Thoracic aorta (tissue), 2 donors: ENCODE results near the gene SRGAP2C. TPM values are rescaled to one million over a fixed set of nuclear protein-coding genes. Genes with fewer than 3 reads are reported as not detected.
"Not testable (repeated sequence)": the region's sequence is repeated elsewhere in the genome, so short reads cannot be mapped to it uniquely, and the experiment has no call there.

Experiments
- ATAC-seq: fragments of 150-250 bp; one replicate; pipeline ENCODE4 v1.8.0; 2017; ENCODE audit warnings: low read depth; ENCODE audit not compliant: insufficient number of reproducible peaks, low FRiP score
- DNase-seq: peaks from one replicate; pipeline ENCODE4 v3.0.0-alpha.2; 2020; ENCODE audit warnings: low spot score
- H3K27ac ChIP-seq, 2 donors: fragments of 200-600 bp; sonication (generic); 1 replicate in 1 of 2; 2 replicates in 1 of 2; pipeline ENCODE4 v1.5.1; 2016; ENCODE audit warnings: mild to moderate bottlenecking in 2 of 2, moderate library complexity in 2 of 2
- H3K27me3 ChIP-seq: fragments of 200-600 bp; sonication (generic); replicated peaks from 2 replicates; pipeline ENCODE4 v1.6.0; 2016; ENCODE audit warnings: mild to moderate bottlenecking; ENCODE audit not compliant: insufficient read depth
- H3K36me3 ChIP-seq: fragments of 200-600 bp; sonication (generic); one replicate; pipeline ENCODE4 v1.5.1; 2016
- H3K4me1 ChIP-seq, 2 donors: fragments of 200-600 bp; sonication (generic); 1 replicate in 1 of 2; 2 replicates in 1 of 2; pipeline versions ENCODE4 v1.5.1 to v1.6.0; 2016; ENCODE audit warnings: low read depth in 2 of 2, mild to moderate bottlenecking in 1 of 2; ENCODE audit not compliant: control insufficient read depth in 1 of 2
- H3K4me3 ChIP-seq: fragments of 200-600 bp; sonication (generic); 2 replicates; pipeline ENCODE4 v1.5.1; 2016; ENCODE audit warnings: mild to moderate bottlenecking
- H3K9me3 ChIP-seq: fragments of 200-600 bp; sonication (generic); 2 replicates; pipeline ENCODE4 v1.5.1; 2016
- total RNA-seq, 2 donors: library from RNA; depleted of rRNA; stranded (reverse); fragments of >200 nt; gene quantifications; one replicate each; pipeline versions ENCODE4 v1.1.0 to v1.2.3, GENCODE V29; 2016

The SRGAP2C gene
- total RNA-seq, 2 donors from 2014 or later = 19.1 to 27.7 TPM

DNA sequence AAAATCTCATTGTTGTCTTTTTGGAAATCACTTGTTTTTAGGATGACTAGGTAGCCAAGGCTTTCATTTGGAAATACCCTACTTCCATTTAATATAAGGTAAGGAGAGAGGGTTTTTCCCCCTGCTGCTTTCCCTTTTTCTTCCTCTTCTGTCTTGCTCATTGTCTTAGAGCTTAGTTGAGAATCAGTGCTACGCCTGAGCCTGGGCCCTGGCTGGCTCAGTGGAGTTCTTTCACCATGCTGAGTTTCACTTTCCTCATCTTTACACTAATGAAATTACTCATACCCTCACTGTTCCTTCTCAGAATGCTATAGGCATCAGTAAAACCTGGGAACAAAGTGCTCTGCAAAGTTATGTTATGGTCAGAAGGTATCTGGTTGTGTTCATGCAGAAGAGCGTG is 154.8 kb downstream of the SRGAP2C start:
- not testable (repeated sequence) for H3K4me3 ChIP-seq, H3K27ac ChIP-seq, ATAC-seq, H3K9me3 ChIP-seq, H3K4me1 ChIP-seq, H3K27me3 ChIP-seq, H3K36me3 ChIP-seq, DNase-seq

DNA sequence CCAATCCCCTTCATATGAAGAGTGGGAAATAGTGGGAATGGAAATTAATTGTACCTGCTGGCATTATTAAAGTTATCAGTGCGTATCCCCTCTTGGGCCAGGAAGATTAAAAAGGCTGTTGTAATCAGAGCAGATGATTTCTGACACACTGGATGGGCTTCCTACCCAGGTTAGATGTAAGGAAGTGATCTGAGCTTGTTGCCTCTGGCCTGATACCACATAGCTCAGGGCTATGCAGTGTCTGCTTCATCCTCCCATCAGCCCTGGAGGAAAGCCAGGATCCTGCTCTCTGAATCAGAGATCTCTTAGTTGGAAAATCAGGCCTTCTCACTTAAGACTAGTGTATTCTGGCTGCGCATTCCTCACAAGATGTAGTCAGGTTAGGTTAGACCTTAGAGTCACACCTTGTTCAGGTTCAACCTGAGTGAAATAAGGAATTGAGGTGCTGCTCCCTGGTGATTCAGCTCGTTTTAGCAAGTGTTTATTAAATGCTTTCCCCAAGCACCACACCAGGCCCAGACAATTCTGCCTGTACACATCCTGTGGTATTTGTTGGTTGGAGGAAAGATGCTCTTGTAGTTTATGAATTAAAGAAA is 158.6 kb downstream of the SRGAP2C start:
- not testable (repeated sequence) for H3K27me3 ChIP-seq, H3K4me1 ChIP-seq, ATAC-seq, H3K4me3 ChIP-seq, H3K36me3 ChIP-seq, H3K9me3 ChIP-seq, H3K27ac ChIP-seq, DNase-seq

DNA sequence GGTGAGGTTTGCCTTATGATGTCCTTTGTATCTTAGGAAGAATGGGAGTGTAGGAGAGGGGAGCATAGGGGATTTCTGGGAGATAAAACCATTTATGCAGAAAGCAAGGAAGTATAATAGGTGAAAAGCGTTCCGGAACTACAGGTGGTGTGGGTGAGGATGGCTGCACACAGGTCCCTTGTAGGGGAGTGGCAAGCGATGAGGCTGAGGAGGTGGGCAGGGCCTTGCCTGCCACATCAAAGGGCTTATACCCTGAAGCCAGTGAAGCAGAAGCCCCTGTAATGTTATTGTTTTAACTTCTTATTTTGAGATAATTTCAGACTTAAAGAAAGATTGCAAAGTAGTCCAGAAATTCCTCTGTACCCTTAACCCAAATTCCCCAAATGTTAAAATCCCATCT is 159.6 kb downstream of the SRGAP2C start:
- H3K4me1 ChIP-seq, H3K4me3 ChIP-seq, DNase-seq, H3K27ac ChIP-seq, H3K36me3 ChIP-seq, H3K9me3 ChIP-seq, H3K27me3 ChIP-seq, ATAC-seq: not testable (repeated sequence)

GRCh38 chr1:121346654-121347053 is 161.9 kb downstream of the SRGAP2C start:
- H3K9me3 ChIP-seq, H3K27ac ChIP-seq, H3K4me3 ChIP-seq, H3K4me1 ChIP-seq, ATAC-seq, H3K27me3 ChIP-seq, H3K36me3 ChIP-seq, DNase-seq: not testable (repeated sequence)

GRCh38 chr1:121347476-121347875 is 162.7 kb downstream of the SRGAP2C start:
- H3K27me3 ChIP-seq, H3K4me3 ChIP-seq, ATAC-seq, H3K36me3 ChIP-seq, DNase-seq, H3K4me1 ChIP-seq, H3K27ac ChIP-seq, H3K9me3 ChIP-seq: not testable (repeated sequence)

- H3K9me3 ChIP-seq, H3K36me3 ChIP-seq, H3K4me1 ChIP-seq, ATAC-seq, H3K27ac ChIP-seq, DNase-seq, H3K27me3 ChIP-seq, H3K4me3 ChIP-seq: not testable (repeated sequence)
Measured at GRCh38 chr1:121348115-121348514, 163.3 kb downstream of the SRGAP2C start.

DNA sequence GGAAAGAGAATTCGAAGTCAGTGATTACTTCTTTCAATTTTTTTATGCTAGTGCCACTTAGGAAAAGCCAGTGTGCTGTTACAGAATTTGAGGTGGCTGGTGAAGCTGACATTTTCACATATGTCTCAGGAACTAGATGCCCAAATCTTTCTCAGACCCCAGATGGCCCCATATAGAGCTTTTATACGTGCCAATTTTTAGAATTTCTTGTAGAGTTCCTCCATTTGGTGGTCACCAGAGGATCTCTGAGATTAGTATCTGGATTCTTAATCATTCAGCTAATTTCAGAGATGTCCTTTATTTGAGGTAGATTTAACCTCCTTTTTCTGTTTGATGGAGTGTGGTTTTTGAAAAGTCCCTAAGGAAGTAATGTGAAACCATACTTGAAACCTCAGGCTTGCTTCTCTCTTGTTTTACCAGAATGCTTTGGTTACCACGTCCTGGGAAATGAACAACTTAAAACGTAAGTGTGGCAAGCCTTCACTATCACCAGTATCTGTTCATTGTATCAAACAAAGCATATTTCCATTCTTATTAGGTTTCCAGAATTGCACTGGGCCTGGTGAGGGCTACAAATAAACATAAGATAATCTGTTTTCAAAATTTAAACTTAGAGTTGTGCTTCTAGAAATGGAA is 164.7 kb downstream of the SRGAP2C start:
- not testable (repeated sequence) for ATAC-seq, H3K4me1 ChIP-seq, H3K36me3 ChIP-seq, H3K4me3 ChIP-seq, H3K9me3 ChIP-seq, DNase-seq, H3K27ac ChIP-seq, H3K27me3 ChIP-seq

GRCh38 chr1:121355711-121356420 is 171.1 kb downstream of the SRGAP2C start:
- not testable (repeated sequence) for DNase-seq, H3K27ac ChIP-seq, H3K4me3 ChIP-seq, H3K27me3 ChIP-seq, H3K4me1 ChIP-seq, H3K9me3 ChIP-seq, H3K36me3 ChIP-seq
- ATAC-seq = peak; percentile 69

DNA sequence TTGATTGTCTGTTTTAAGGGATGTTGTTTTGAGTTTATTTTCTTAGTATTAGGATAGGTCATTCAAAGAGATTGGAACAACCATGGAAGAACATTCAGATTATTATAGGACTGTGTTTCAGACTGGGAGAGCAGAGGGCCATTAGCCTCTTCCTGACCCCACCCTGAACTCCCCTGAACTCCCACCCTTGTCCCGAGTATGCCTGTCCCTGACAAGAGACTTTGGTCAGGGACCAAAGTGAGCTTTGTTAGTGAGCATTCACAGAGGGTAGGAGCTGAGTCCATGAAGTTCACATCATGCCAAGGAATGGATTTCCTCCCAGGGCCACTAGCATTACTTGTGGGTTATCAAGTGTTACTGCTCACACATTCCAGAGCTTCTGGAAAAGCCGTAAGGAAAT is 172.0 kb downstream of the SRGAP2C start:
- H3K4me3 ChIP-seq, DNase-seq, H3K36me3 ChIP-seq, ATAC-seq, H3K9me3 ChIP-seq, H3K27me3 ChIP-seq, H3K4me1 ChIP-seq: not testable (repeated sequence)
- peak overlapping the region in 1 of 2 donors; percentile 49 for H3K27ac ChIP-seq

DNA sequence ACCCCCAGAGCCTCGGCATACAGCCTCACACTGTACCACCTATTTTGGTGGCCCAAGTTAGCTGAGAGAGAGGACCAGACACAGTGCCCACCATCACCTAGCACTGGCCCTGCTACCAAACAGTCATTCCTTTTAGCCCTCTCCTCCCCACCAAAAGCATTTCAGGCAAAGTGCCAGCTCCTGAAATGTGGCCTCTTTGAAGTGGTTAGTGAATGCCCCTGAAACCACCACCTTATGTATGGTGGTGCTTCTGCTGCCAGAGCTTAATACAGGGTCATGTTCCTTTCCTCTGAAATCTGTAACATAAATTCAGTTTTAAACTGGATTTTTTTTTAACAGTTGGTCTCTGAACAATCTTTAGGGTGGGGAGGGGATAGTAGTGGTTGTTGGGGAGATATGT is 175.8 kb downstream of the SRGAP2C start:
- ATAC-seq, H3K4me3 ChIP-seq, H3K27me3 ChIP-seq, DNase-seq, H3K27ac ChIP-seq, H3K9me3 ChIP-seq, H3K4me1 ChIP-seq, H3K36me3 ChIP-seq: not testable (repeated sequence)

DNA sequence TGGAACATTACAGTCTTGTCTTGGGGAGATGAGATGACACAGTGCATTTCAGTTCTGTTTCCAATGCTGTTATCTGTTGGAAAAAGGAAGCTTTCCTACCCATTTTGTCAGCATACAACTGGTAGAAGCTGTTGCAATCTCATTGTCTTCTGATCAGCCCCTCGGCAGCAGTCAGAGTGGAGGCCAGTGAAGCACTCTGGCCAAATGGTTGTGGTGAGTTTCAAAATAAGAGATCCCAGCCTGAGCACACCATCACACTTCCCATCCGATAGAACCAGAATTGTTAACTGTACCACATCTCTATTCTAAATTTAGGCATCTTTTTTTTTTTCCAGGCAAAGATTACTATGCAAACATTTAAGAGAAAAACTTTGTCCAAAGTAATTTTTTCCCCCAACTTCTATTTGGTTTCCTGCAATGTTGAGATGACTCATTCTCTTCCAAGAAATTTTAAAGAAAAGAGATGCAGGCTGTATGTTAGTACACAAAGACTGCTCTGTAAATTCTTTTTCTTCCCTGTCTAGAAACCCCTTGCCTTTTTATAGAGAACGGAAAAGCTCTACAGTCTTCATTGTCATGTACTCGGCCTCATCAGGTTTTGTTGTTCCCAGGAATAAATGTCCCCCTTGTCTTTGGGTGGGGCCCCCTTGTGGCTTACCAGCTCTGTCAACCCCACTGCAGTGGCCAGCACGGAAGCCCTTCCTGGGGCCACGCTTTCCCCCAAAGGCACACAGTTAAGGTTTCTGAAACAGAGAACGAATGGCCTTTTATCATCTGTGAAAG is 176.9 kb downstream of the SRGAP2C start:
- not testable (repeated sequence) for H3K27me3 ChIP-seq, H3K4me1 ChIP-seq, DNase-seq, H3K4me3 ChIP-seq, H3K27ac ChIP-seq, H3K9me3 ChIP-seq, H3K36me3 ChIP-seq
- ATAC-seq = peak; percentile 77

DNA sequence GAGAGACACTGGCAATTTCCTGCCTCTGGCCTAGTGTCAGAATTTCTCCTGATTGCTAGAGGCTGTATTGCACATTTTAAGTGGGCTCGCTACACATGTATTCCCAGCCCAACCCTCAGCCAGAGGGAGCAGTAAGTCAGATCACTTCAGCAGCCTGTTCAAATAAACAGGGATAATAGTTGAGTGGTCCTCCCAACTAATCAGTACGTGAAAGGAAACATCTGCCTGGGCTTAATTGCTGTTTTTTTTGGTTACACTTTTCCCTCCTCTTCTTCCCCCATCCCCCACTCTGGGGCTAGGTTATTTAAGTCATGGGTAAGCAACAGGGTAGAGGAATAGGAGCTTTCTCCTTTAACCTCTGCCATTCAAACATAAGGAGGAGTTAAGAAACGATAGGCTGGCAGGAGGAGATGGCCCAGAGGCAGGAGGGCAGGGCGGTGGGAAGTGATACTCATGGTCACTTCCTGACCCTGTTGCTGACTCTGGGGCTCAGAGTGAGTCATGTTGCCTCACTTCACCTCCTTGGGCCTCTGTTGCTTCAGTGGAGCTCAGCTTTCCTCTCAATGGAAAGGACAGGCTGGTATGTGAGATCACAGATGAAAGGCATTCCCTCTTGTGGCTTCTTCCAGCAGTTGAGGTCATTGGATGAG is 177.6 kb downstream of the SRGAP2C start:
- H3K4me3 ChIP-seq, H3K27me3 ChIP-seq, H3K9me3 ChIP-seq, ATAC-seq, DNase-seq, H3K4me1 ChIP-seq, H3K27ac ChIP-seq, H3K36me3 ChIP-seq: not testable (repeated sequence)
